Stimulated activated naive CD8-positive, alpha-beta T cell treated with anti-CD3 and anti-CD28 coated beads, Interleukin-15, Interleukin-2, amounts not matched to agents 100 ng/mL and 50 ng/mL, for 24 hours (primary cell): ENCODE results near the gene ITGB8.

ENCODE experiments used
- H3K27ac Mint-ChIP-seq: one replicate; pipeline ENCODE4 v1.8.0; 2021; ENCODE audit warnings: mild to moderate bottlenecking, mixed read lengths
- H3K27me3 Mint-ChIP-seq: one replicate; pipeline ENCODE4 v1.8.0; 2021; ENCODE audit warnings: mixed read lengths
- H3K36me3 Mint-ChIP-seq: one replicate; pipeline ENCODE4 v1.8.0; 2021; ENCODE audit warnings: low read depth, mixed read lengths
- H3K4me1 Mint-ChIP-seq: one replicate; pipeline ENCODE4 v1.8.0; 2021; ENCODE audit warnings: low read depth, mixed read lengths
- H3K4me3 Mint-ChIP-seq: one replicate; pipeline ENCODE4 v1.8.0; 2021; ENCODE audit warnings: mild to moderate bottlenecking, mixed read lengths
- H3K9me3 Mint-ChIP-seq: one replicate; pipeline ENCODE4 v1.8.0; 2021; ENCODE audit warnings: mixed read lengths

Gene ITGB8

GRCh38 chr7:20432071-20432470, 101.4 kb downstream of the ITGB8 start:
- H3K4me3 Mint-ChIP-seq = no peak overlapping the region
- peaks cover 18% of the 10 kb centered on the region for H3K27me3 Mint-ChIP-seq
- H3K36me3 Mint-ChIP-seq = no peaks in the 10 kb centered on the region
- no peak overlapping the region for H3K27ac Mint-ChIP-seq
- no peaks in the 10 kb centered on the region for H3K4me1 Mint-ChIP-seq
- H3K9me3 Mint-ChIP-seq = peaks cover 4% of the 10 kb centered on the region

- Mint-ChIP-seq H3K4me3 (no peak overlapping the region), H3K4me1 (peaks cover 4% of the 10 kb centered on the region), H3K27ac (no peak overlapping the region), H3K27me3 (peaks cover 6% of the 10 kb centered on the region), H3K36me3 (no peaks in the 10 kb centered on the region), H3K9me3 (no peaks in the 10 kb centered on the region)
Observed at GRCh38 chr7:20435305-20435704, 104.6 kb downstream of the ITGB8 start.

GRCh38 chr7:20438248-20438647, 107.5 kb downstream of the ITGB8 start:
- Mint-ChIP-seq H3K27me3 (peaks cover 6% of the 10 kb centered on the region), H3K4me1 (peaks cover 4% of the 10 kb centered on the region), H3K4me3 (no peak overlapping the region), H3K36me3 (no peaks in the 10 kb centered on the region), H3K27ac (no peak overlapping the region), H3K9me3 (no peaks in the 10 kb centered on the region)

- peaks cover 4% of the 10 kb centered on the region for H3K4me1 Mint-ChIP-seq
- no peaks in the 10 kb centered on the region for H3K9me3 Mint-ChIP-seq
- no peaks in the 10 kb centered on the region for H3K36me3 Mint-ChIP-seq
- H3K27ac Mint-ChIP-seq = no peak overlapping the region
- peaks cover 6% of the 10 kb centered on the region for H3K27me3 Mint-ChIP-seq
- H3K4me3 Mint-ChIP-seq = no peak overlapping the region
Observed at GRCh38 chr7:20438694-20439376, 108.1 kb downstream of the ITGB8 start.

- Mint-ChIP-seq H3K36me3 (no peaks in the 10 kb centered on the region), H3K27me3 (peaks cover 6% of the 10 kb centered on the region), H3K4me1 (peaks cover 4% of the 10 kb centered on the region), H3K9me3 (no peaks in the 10 kb centered on the region), H3K4me3 (no peak overlapping the region), H3K27ac (no peak overlapping the region)
Observed at GRCh38 chr7:20439416-20440185, 108.9 kb downstream of the ITGB8 start.

- Mint-ChIP-seq H3K9me3 (peaks cover 4% of the 10 kb centered on the region), H3K27me3 (peaks cover 6% of the 10 kb centered on the region), H3K27ac (no peak overlapping the region), H3K4me1 (peaks cover 4% of the 10 kb centered on the region), H3K36me3 (no peaks in the 10 kb centered on the region), H3K4me3 (no peak overlapping the region)
Observed at GRCh38 chr7:20440472-20441105, 109.9 kb downstream of the ITGB8 start.

GRCh38 chr7:20441346-20441745, 110.6 kb downstream of the ITGB8 start:
- no peak overlapping the region for H3K4me3 Mint-ChIP-seq
- peaks cover 4% of the 10 kb centered on the region for H3K9me3 Mint-ChIP-seq
- H3K27me3 Mint-ChIP-seq = peaks cover 6% of the 10 kb centered on the region
- peaks cover 4% of the 10 kb centered on the region for H3K4me1 Mint-ChIP-seq
- no peaks in the 10 kb centered on the region for H3K36me3 Mint-ChIP-seq
- H3K27ac Mint-ChIP-seq = no peak overlapping the region

- Mint-ChIP-seq H3K9me3 (peaks cover 4% of the 10 kb centered on the region), H3K4me3 (no peak overlapping the region), H3K4me1 (peaks cover 4% of the 10 kb centered on the region)
Observed at GRCh38 chr7:20441991-20442441, 111.3 kb downstream of the ITGB8 start.

GRCh38 chr7:20442951-20443350, 112.3 kb downstream of the ITGB8 start:
- Mint-ChIP-seq H3K27me3 (peaks cover 4% of the 10 kb centered on the region), H3K4me1 (peaks cover 4% of the 10 kb centered on the region), H3K9me3 (peaks cover 4% of the 10 kb centered on the region), H3K27ac (no peak overlapping the region), H3K36me3 (no peaks in the 10 kb centered on the region), H3K4me3 (no peak overlapping the region)

More at GRCh38 chr7:20441991-20442441, 111.3 kb downstream of the ITGB8 start:
- Mint-ChIP-seq H3K27ac (no peak overlapping the region), H3K27me3 (peaks cover 2% of the 10 kb centered on the region), H3K36me3 (no peaks in the 10 kb centered on the region)

- Mint-ChIP-seq H3K27ac (no peak overlapping the region), H3K36me3 (no peaks in the 10 kb centered on the region), H3K27me3 (peaks cover 4% of the 10 kb centered on the region), H3K9me3 (peaks cover 4% of the 10 kb centered on the region), H3K4me1 (no peaks in the 10 kb centered on the region), H3K4me3 (no peak overlapping the region)
Observed at GRCh38 chr7:20444030-20444800, 113.5 kb downstream of the ITGB8 start.

- Mint-ChIP-seq H3K36me3 (no peaks in the 10 kb centered on the region), H3K4me1 (no peaks in the 10 kb centered on the region), H3K9me3 (peaks cover 4% of the 10 kb centered on the region), H3K4me3 (no peak overlapping the region), H3K27ac (no peak overlapping the region), H3K27me3 (peaks cover 4% of the 10 kb centered on the region)
Observed at GRCh38 chr7:20447021-20447650, 116.4 kb downstream of the ITGB8 start.

GRCh38 chr7:20449176-20449575, 118.5 kb downstream of the ITGB8 start:
- Mint-ChIP-seq H3K27me3 (peaks cover 4% of the 10 kb centered on the region), H3K4me1 (no peaks in the 10 kb centered on the region), H3K36me3 (no peaks in the 10 kb centered on the region), H3K9me3 (peaks cover 4% of the 10 kb centered on the region), H3K4me3 (no peak overlapping the region), H3K27ac (no peak overlapping the region)

- H3K4me3 Mint-ChIP-seq = no peak overlapping the region
- H3K36me3 Mint-ChIP-seq = no peaks in the 10 kb centered on the region
- peaks cover 4% of the 10 kb centered on the region for H3K27me3 Mint-ChIP-seq
- no peaks in the 10 kb centered on the region for H3K4me1 Mint-ChIP-seq
- no peak overlapping the region for H3K27ac Mint-ChIP-seq
- no peaks in the 10 kb centered on the region for H3K9me3 Mint-ChIP-seq
Observed at GRCh38 chr7:20450536-20450935, 119.8 kb downstream of the ITGB8 start.

GRCh38 chr7:20454202-20454601, 123.5 kb downstream of the ITGB8 start:
- no peaks in the 10 kb centered on the region for H3K27me3 Mint-ChIP-seq
- H3K4me1 Mint-ChIP-seq = no peaks in the 10 kb centered on the region
- no peak overlapping the region for H3K4me3 Mint-ChIP-seq
- H3K9me3 Mint-ChIP-seq = no peaks in the 10 kb centered on the region
- H3K36me3 Mint-ChIP-seq = no peaks in the 10 kb centered on the region
- H3K27ac Mint-ChIP-seq = no peak overlapping the region
